HG02623 (cell line): ENCODE measurements around the gene RPS27L.
"Not testable (repeated sequence)": the region's sequence is repeated elsewhere in the genome, so short reads cannot be mapped to it uniquely, and the experiment has no call there.

ENCODE experiments used
- ATAC-seq: cut with Tn5 transposase; IDR thresholded peaks from one replicate; pipeline ENCODE4 v1.9.1; 2021; ENCODE audit warnings: moderate library complexity; ENCODE audit not compliant: unreplicated experiment

Gene RPS27L

GRCh38 chr15:63103416-63103815 is 53.9 kb downstream of the RPS27L start:
- ATAC-seq = no peak

- not testable (repeated sequence) for ATAC-seq
Measured at GRCh38 chr15:63099581-63099980, 57.7 kb downstream of the RPS27L start.

GRCh38 chr15:63098901-63099300 is 58.4 kb downstream of the RPS27L start:
- ATAC-seq = not testable (repeated sequence)
